OCI-LY1 (cell line): ENCODE results near the gene APC2.

Experiments used
- CTCF ChIP-seq: fragments of 200-600 bp; sonication (generic), shearing (Covaris generic); IDR thresholded peaks from 2 replicates; pipeline ENCODE4 v1.5.1; 2017; ENCODE audit warnings: mild to moderate bottlenecking, antibody characterized with exemption, low read length, moderate library complexity, mixed read lengths
- EZH2 ChIP-seq: fragments of 200-600 bp; sonication (generic), shearing (Covaris generic); IDR thresholded peaks from 2 replicates; pipeline ENCODE4 v1.8.0; 2017; ENCODE audit warnings: borderline replicate concordance, mixed run types, mild to moderate bottlenecking, antibody characterized with exemption, low read length, moderate library complexity, mixed read lengths

GRCh38 chr19:1522061-1522460 is 72.1 kb downstream of the APC2 start:
- TF ChIP-seq CTCF (no peak), EZH2 (no peak)
